C4-2B (cell line): ENCODE measurements around the gene RASGEF1C.

Experiments used
- CTCF ChIP-seq: fragments of 450-650 bp; conservative IDR thresholded peaks from 2 replicates; pipeline ENCODE4 v1.5.1; 2017; ENCODE audit warnings: mild to moderate bottlenecking
- ZFX ChIP-seq: fragments of 450-650 bp; IDR thresholded peaks from 2 replicates; pipeline ENCODE4 v1.6.1; 2017

- TF ChIP-seq CTCF (no peak), ZFX (no peak)
Measured at GRCh38 chr5:180099733-180100611, 109.0 kb downstream of the RASGEF1C start.
